Hematopoietic multipotent progenitor cell treated with erythropoietin and hydrocortisone succinate and interleukin-3 and kit ligand, for 15 days (in vitro differentiated cells): Measurements from ENCODE around the gene HCN4.

Source experiments
- DNase-seq: peaks from one replicate; pipeline ENCODE4 v3.0.0-alpha.2; 2015; ENCODE audit warnings: low spot score

HCN4 gene

DNA sequence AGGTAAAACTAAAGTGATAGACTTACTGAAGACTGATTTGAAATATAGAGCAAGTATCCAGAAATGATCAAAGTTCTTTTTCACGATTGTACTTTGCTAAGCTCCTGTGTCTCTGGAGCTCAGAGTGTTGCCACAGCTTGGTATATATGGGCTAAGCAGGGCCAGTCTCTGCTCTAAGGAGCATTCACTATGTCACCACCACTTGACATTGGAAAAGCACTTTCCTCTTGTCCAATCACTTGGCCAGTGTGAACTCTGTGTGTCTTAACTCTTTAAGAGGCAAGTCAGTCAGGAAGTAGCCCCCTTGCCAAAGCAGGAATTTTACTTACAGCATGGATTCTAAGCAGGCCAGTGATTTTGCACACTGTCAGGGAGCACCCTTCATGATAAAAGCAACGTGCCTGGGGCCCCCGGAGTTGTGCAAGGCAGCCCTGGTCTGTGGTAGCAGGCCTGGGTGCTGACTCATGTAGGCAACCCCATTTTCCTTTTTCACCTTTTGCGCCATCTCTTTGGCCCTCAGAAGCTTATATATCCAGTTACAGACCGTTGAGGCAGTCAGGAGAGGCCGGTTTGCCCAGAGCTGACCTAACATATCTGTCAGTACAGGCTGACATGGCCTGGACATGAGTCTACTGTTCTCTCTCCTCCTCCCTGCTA lies 73.0 kb downstream of the HCN4 start:
- DNase-seq, result no peak

DNA sequence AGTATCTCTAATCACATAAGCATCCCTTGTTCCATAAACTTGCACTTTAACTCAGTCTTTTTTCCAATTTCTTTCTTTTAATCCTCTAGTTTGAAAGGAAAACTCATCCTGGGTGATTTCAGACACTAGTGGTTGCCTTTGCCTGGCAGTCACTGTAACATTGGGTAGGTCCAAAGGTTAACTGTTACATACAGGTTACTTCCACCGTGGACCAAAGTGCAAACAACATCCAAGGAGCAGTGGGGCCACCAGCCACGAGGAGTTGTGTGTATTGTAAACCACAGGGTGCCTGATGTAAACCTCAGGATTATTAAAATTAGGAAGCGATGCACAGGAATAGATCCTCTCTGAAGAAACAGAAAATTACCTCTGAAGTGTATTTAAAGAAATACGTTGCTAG lies 75.0 kb downstream of the HCN4 start:
- no peak for DNase-seq

- no peak for DNase-seq
Observed at GRCh38 chr15:73291441-73291840, 77.3 kb downstream of the HCN4 start.

- no peak for DNase-seq
Observed at GRCh38 chr15:73287019-73287418, 81.7 kb downstream of the HCN4 start.

- DNase-seq, result no peak
Observed at GRCh38 chr15:73286311-73286710, 82.4 kb downstream of the HCN4 start.

- no peak for DNase-seq
Observed at GRCh38 chr15:73284090-73284716, 84.6 kb downstream of the HCN4 start.

DNA sequence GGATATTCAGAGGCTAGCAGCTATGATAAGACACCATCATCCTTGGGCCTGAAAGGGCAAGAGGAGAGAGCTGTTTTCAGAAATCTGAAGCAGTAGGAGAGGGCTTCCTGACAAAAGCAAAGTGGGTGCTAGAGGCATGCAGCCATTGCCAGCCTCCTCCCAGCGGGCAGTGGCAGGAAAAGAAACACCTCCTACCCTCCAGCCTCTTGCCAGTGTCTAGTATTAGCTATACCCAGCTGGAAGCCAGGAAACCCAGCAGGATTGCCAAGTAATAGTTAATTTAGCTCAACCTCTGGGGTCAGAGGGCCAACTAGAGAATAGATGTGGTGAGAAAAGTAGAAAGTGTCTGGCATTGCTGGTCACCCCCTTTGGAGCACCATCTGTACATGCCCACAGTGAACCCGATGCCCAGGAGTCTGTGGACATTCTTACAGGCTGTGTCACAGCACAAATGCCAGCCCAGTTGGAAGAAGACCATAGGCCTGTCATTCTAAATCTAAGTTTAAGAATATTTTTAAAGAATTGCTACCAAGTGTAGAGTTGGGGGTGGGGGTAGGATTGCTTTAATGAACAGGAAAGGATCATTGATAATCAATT lies 85.3 kb downstream of the HCN4 start:
- DNase-seq, result no peak

GRCh38 chr15:73282567-73283365 lies 86.0 kb downstream of the HCN4 start:
- no peak for DNase-seq

GRCh38 chr15:73275862-73276261 lies 92.9 kb downstream of the HCN4 start:
- DNase-seq, result no peak

- DNase-seq, result peak; percentile 47
Observed at GRCh38 chr15:73273181-73274002, 95.4 kb downstream of the HCN4 start.

DNA sequence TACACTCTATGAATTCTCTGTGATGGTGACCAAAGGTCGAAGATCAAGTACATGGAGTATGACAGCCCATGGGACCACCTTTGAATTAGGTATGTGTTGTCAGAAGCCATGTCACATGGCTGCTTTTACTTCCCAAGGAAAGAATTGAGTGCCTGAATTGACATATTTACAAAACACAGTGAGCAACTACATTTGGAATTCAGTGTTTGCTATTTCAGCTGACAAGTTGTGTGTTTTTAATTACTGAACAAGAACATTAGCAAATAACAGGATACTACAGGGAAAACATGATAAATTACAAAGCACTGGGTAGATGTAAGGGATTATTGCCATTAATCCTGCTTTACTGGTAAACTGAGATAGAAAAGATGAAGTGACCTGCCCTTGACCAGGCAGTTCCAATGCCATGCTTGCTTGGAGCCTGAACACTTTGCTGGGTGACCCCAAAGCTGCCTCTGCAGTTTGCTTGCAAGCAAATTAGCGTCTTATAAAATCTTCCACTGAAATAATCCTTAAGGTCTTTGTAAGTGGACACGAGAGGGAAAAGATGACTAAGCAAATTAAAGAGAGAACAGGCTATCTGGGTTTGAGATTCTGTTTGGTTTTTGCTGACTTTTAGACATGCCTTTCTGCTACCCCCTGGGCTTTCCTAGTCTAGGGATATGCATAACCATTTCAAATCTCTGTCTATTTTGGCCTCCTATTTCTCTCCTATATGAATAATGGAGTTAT lies 98.2 kb downstream of the HCN4 start:
- no peak for DNase-seq
